OCI-LY1 (cell line): Measurements from ENCODE around the gene ATP8B2.

Experiments used
- EZH2 ChIP-seq: fragments of 200-600 bp; sonication (generic), shearing (Covaris generic); IDR thresholded peaks from 2 replicates; pipeline ENCODE4 v1.8.0; 2017; ENCODE audit warnings: borderline replicate concordance, mixed run types, mild to moderate bottlenecking, antibody characterized with exemption, low read length, moderate library complexity, mixed read lengths
- TF ChIP-seq, protein P1 (sequence below): fragments of 200-600 bp; sonication (generic), shearing (Covaris generic); IDR thresholded peaks from 2 replicates; pipeline ENCODE4 v1.5.1; 2017; ENCODE audit warnings: mild to moderate bottlenecking, antibody characterized with exemption, low read length, moderate library complexity, mixed read lengths

DNA sequence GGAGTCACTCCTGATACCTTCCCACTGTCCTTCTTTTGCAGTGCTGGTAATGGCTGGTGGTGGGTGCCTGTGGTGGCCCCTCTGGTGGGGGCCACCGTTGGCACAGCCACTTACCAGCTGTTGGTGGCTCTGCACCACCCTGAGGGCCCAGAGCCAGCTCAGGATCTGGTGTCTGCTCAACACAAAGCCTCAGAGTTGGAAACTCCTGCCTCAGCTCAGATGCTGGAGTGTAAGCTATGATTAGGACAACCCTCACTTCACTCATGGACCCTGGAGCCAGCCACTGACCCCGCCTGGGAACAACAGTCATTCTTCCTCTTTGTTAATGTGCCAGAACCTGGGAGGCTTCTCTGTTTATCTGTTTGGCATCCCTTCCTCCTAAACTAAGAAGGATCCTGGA lies 1.1 kb upstream of the ATP8B2 start:
- TF ChIP-seq, protein P1, sequence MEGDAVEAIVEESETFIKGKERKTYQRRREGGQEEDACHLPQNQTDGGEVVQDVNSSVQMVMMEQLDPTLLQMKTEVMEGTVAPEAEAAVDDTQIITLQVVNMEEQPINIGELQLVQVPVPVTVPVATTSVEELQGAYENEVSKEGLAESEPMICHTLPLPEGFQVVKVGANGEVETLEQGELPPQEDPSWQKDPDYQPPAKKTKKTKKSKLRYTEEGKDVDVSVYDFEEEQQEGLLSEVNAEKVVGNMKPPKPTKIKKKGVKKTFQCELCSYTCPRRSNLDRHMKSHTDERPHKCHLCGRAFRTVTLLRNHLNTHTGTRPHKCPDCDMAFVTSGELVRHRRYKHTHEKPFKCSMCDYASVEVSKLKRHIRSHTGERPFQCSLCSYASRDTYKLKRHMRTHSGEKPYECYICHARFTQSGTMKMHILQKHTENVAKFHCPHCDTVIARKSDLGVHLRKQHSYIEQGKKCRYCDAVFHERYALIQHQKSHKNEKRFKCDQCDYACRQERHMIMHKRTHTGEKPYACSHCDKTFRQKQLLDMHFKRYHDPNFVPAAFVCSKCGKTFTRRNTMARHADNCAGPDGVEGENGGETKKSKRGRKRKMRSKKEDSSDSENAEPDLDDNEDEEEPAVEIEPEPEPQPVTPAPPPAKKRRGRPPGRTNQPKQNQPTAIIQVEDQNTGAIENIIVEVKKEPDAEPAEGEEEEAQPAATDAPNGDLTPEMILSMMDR, result no peak
- no peak for TF ChIP-seq EZH2
